Measurements from ENCODE around the gene ATP9B. TPM values are rescaled to one million over a fixed set of nuclear protein-coding genes. Genes with fewer than 3 reads are reported as not detected.

Gene ATP9B
- total RNA-seq, 1 donor from 2014 or later: 43.9 TPM

DNA sequence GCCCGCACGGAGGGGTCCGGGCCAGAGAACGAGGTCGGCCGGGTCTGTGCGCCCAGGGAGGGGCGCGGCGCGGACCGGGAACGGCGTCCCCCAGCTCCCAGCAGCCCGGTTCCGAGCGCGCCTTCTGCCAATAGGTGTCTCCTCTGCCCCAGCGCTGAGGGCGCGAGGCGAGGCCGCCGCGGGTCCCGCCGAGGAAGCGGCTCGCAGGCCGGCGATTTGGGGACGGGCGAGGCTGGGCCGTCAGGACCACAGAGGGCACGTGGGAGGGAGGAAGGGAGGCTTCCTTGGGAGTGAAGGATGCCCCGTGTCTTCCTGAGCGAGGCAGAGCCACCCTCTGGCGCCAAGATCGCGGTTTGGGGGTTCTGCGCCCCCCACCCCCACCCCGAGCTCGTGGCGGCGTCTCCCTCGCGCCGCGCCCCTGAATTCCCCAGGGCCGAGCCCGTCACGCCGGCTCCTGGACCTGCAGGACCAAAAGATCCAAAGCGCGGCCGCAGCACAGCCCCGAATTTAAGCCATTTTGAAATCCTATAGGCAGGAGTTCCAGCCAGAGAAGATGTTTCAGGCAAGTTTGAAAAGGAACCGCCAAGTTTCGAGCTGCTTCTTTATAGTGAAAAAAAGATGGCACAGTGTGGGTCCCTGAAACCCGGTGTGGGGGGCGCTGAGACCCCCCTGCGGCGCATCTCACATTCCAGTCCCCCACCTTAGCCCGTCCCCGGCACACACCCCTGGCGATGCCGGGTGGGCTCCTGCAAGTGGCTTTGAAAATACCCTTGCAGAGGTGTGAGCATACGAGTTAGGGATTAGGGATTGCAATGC is 327.4 kb downstream of the ATP9B start:
- H3K9me3 ChIP-seq: no peaks in the 10 kb centered on the region
- H3K4me3 ChIP-seq: peak overlapping the region; percentile 48
- no peak for ATAC-seq
- H3K36me3 ChIP-seq: no peaks in the 10 kb centered on the region
- H3K27ac ChIP-seq: peak overlapping the region; percentile 47
- peak; percentile 76 for DNase-seq
- peaks cover 39% of the 10 kb centered on the region for H3K4me1 ChIP-seq
- H3K27me3 ChIP-seq: peaks cover 12% of the 10 kb centered on the region
- TF ChIP-seq, protein P1, sequence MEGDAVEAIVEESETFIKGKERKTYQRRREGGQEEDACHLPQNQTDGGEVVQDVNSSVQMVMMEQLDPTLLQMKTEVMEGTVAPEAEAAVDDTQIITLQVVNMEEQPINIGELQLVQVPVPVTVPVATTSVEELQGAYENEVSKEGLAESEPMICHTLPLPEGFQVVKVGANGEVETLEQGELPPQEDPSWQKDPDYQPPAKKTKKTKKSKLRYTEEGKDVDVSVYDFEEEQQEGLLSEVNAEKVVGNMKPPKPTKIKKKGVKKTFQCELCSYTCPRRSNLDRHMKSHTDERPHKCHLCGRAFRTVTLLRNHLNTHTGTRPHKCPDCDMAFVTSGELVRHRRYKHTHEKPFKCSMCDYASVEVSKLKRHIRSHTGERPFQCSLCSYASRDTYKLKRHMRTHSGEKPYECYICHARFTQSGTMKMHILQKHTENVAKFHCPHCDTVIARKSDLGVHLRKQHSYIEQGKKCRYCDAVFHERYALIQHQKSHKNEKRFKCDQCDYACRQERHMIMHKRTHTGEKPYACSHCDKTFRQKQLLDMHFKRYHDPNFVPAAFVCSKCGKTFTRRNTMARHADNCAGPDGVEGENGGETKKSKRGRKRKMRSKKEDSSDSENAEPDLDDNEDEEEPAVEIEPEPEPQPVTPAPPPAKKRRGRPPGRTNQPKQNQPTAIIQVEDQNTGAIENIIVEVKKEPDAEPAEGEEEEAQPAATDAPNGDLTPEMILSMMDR (IDR thresholded peaks at IDR 0.05): no peak
- intact Hi-C loops (cut with DNase I): no loop called here

GRCh38 chr18:79397247-79397829 is 328.1 kb downstream of the ATP9B start:
- intact Hi-C loops (cut with DNase I): no loop called here
- ATAC-seq (no peak), DNase-seq (peak; percentile 40)
- Histone ChIP-seq H3K4me1 (peaks cover 46% of the 10 kb centered on the region), H3K4me3 (no peak overlapping the region), H3K9me3 (no peaks in the 10 kb centered on the region), H3K36me3 (no peaks in the 10 kb centered on the region), H3K27ac (no peak overlapping the region), H3K27me3 (peaks cover 5% of the 10 kb centered on the region)
- TF ChIP-seq, protein P1 (IDR thresholded peaks at IDR 0.05): no peak

- Histone ChIP-seq H3K27ac (no peak overlapping the region), H3K27me3 (no peaks in the 10 kb centered on the region), H3K4me1 (peaks cover 48% of the 10 kb centered on the region), H3K36me3 (no peaks in the 10 kb centered on the region), H3K4me3 (no peak overlapping the region), H3K9me3 (no peaks in the 10 kb centered on the region)
- intact Hi-C loops (cut with DNase I): no loop called here
- ATAC-seq (no peak), DNase-seq (peak; percentile 62)
- TF ChIP-seq, protein P1 (IDR thresholded peaks at IDR 0.05): no peak
Observed at GRCh38 chr18:79397830-79398761, 328.9 kb downstream of the ATP9B start.

- no peaks in the 10 kb centered on the region for H3K27me3 ChIP-seq
- H3K9me3 ChIP-seq: no peaks in the 10 kb centered on the region
- peak; percentile 74 for DNase-seq
- intact Hi-C loops (cut with DNase I): no loop called here
- TF ChIP-seq, protein P1 (IDR thresholded peaks at IDR 0.05): no peak
- H3K4me1 ChIP-seq: peaks cover 56% of the 10 kb centered on the region
- peak overlapping the region; percentile 68 for H3K4me3 ChIP-seq
- H3K36me3 ChIP-seq: no peaks in the 10 kb centered on the region
- peak overlapping the region; percentile 73 for H3K27ac ChIP-seq
- ATAC-seq: peak; percentile 26
Observed at GRCh38 chr18:79399275-79400081, 330.3 kb downstream of the ATP9B start.

- ATAC-seq: peak; percentile 65
- no peaks in the 10 kb centered on the region for H3K36me3 ChIP-seq
- H3K4me1 ChIP-seq: peaks cover 53% of the 10 kb centered on the region
- intact Hi-C loops (cut with DNase I): no loop called here
- TF ChIP-seq, protein P1 (IDR thresholded peaks at IDR 0.05): no peak
- peak overlapping the region; percentile 68 for H3K4me3 ChIP-seq
- peak overlapping the region; percentile 73 for H3K27ac ChIP-seq
- no peaks in the 10 kb centered on the region for H3K27me3 ChIP-seq
- peak; percentile 86 for DNase-seq
- H3K9me3 ChIP-seq: no peaks in the 10 kb centered on the region
Observed at GRCh38 chr18:79400091-79400590, 330.9 kb downstream of the ATP9B start.

Measured in upper lobe of right lung (tissue), 1 donor.